ENCODE results near the gene MAP2K5. TPM values are rescaled to one million over a fixed set of nuclear protein-coding genes. Genes with fewer than 3 reads are reported as not detected.

The MAP2K5 gene
- total RNA-seq, 1 experiment from 2014 or later, result 15.0 TPM

DNA sequence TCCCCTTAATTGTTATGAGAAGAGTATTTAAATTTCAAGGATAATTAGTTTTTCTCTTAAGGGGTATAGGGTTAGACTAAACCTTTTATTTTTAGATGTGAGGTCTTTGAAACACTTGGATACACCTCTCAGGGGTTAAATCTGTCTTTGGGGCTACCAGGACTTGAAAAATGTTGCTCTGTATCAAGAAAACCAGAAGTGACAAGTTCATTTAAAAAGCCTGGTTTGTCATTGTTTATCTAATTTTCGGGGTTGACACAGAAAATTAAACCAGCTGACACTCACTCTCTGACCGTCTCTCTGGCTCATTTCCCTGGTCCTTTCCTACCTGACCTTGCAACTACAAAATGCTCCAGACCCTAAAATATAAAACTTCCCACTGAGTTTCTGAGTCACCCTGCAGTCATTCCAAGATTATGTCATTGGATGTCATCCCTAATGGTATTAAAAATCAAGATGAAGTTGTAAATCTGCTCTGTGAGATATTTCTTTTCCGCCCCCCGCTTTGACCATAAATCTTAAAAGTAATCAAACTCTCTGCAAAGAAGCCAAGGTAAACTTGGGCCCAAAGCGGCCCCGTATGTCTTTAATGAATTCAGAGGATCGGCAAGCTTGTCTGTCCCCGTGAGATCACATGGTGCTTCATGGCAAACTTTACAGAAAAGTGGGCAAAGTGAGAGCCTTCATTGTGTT is 249.9 kb downstream of the MAP2K5 start:
- Histone ChIP-seq H3K23ac (ENCODE audit: insufficient read length, low read depth, low read length) (no peak overlapping the region), H2BK120ac (ENCODE audit: low read depth, low read length, poor library complexity, severe bottlenecking) (no peak overlapping the region), H3K27ac (ENCODE audit: insufficient read length, low read depth, low read length) (no peak overlapping the region), H2AK5ac (ENCODE audit: insufficient read length, low read length) (no peak overlapping the region), H2BK5ac (ENCODE audit: insufficient read length, low read length) (no peak overlapping the region), H3K14ac (ENCODE audit: insufficient read depth, low read length) (no peak overlapping the region), H3T11ph (ENCODE audit: low read length) (no peak overlapping the region), H2BK12ac (ENCODE audit: insufficient read length, low read depth, low read length) (no peak overlapping the region), H3K79me2 (ENCODE audit: insufficient read depth, low read length) (no peaks in the 10 kb centered on the region), H2AFZ (ENCODE audit: low read length) (no peak overlapping the region), H4K8ac (replicated peaks; ENCODE audit: insufficient read length, low read depth, low read length) (no peak overlapping the region), H4K20me1 (ENCODE audit: control insufficient read depth, insufficient read depth, insufficient read length) (no peaks in the 10 kb centered on the region), H3K4ac (ENCODE audit: low read depth, low read length) (no peak overlapping the region), H3K18ac (ENCODE audit: insufficient read length, low read depth, low read length) (no peak overlapping the region), H3K56ac (ENCODE audit: insufficient read length, low read depth, low read length) (no peak overlapping the region), H3K27me3 (ENCODE audit: insufficient read depth, low read length) (no peaks in the 10 kb centered on the region), H3K4me1 (ENCODE audit: insufficient read depth, low read length) (peaks cover 16% of the 10 kb centered on the region), H2BK20ac (ENCODE audit: low read depth, low read length, poor library complexity, severe bottlenecking) (no peak overlapping the region), H3K23me2 (ENCODE audit: insufficient read length, low read depth, low read length, poor library complexity, severe bottlenecking) (no peaks in the 10 kb centered on the region), H3K4me2 (ENCODE audit: insufficient read depth, insufficient read length, low read length) (no peak overlapping the region), H2BK15ac (ENCODE audit: low read depth, low read length) (no peak overlapping the region), H4K5ac (ENCODE audit: insufficient read length, low read depth, low read length) (no peak overlapping the region), H3K9me3 (ENCODE audit: control insufficient read depth, low read depth, low read length) (no peaks in the 10 kb centered on the region), H4K91ac (ENCODE audit: insufficient read length, low read depth, low read length) (no peak overlapping the region), H3K9ac (ENCODE audit: extremely low read depth, insufficient read length, low read length) (no peak overlapping the region), H3K79me1 (ENCODE audit: insufficient read depth, low read depth, low read length, poor library complexity, severe bottlenecking) (no peaks in the 10 kb centered on the region)
- peaks cover 36 to 44% of the 10 kb centered on the region in 2 experiments for H3K4me1 Mint-ChIP-seq
- TF ChIP-seq, protein P1, sequence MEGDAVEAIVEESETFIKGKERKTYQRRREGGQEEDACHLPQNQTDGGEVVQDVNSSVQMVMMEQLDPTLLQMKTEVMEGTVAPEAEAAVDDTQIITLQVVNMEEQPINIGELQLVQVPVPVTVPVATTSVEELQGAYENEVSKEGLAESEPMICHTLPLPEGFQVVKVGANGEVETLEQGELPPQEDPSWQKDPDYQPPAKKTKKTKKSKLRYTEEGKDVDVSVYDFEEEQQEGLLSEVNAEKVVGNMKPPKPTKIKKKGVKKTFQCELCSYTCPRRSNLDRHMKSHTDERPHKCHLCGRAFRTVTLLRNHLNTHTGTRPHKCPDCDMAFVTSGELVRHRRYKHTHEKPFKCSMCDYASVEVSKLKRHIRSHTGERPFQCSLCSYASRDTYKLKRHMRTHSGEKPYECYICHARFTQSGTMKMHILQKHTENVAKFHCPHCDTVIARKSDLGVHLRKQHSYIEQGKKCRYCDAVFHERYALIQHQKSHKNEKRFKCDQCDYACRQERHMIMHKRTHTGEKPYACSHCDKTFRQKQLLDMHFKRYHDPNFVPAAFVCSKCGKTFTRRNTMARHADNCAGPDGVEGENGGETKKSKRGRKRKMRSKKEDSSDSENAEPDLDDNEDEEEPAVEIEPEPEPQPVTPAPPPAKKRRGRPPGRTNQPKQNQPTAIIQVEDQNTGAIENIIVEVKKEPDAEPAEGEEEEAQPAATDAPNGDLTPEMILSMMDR (conservative IDR thresholded peaks at IDR 0.05), result no peak
- no peak for DNase-seq
- no peaks in the 10 kb centered on the region; the same call in 1 of the 2 replicates for H3K27me3 Mint-ChIP-seq (ENCODE audit: low read depth)
- no peak overlapping the region for H3K27ac Mint-ChIP-seq
- peaks cover 7 to 8% of the 10 kb centered on the region in 2 experiments; a peak in 3 of 5 replicates for H3K9me3 Mint-ChIP-seq
- no peak overlapping the region for H3K4me3 Mint-ChIP-seq
- no CpG with 5 or more reads among the region's 8 CpGs for WGBS (ENCODE audit: extremely low coverage, insufficient read length, low lambda C conversion rate)
- H3K36me3 Mint-ChIP-seq (ENCODE audit: insufficient read depth in 1 of 3, low read depth in 3 of 3), result peaks cover 0 to 16% (median 15%) of the 10 kb centered on the region in 3 experiments; a peak in 5 of 7 replicates
